Activated B cell treated with CpG ODN at 0.5 μM for 24 hours (primary cell): ENCODE data around the gene ARPC4. TPM values are rescaled to one million over a fixed set of nuclear protein-coding genes. Genes with fewer than 3 reads are reported as not detected.
"Not testable (repeated sequence)": the region's sequence is repeated elsewhere in the genome, so short reads cannot be mapped to it uniquely, and the experiment has no call there.

Experiments
- ATAC-seq: fragments of 200-7000 bp; cut with Tn5 transposase; one replicate; pipeline ENCODE4 v1.10.0; 2021; ENCODE audit warnings: low read depth, mild to moderate bottlenecking, moderate library complexity
- CTCF ChIA-PET: fragments of 350-600 bp; sonication (Branson Sonifier 250); formaldehyde crosslinking; loops from one replicate; lab custom pipeline; 2021; ENCODE audit warnings: antibody characterized with exemption; lab: Charles Lee
- POLR2A ChIA-PET: fragments of 350-600 bp; sonication (Branson Sonifier 250); formaldehyde crosslinking; loops from one replicate; lab custom pipeline; 2021; ENCODE audit warnings: antibody characterized with exemption; lab: Charles Lee
- DNase-seq: peaks from one replicate; pipeline ENCODE4 v3.0.0; 2022
- H3K27ac Mint-ChIP-seq: one replicate; pipeline ENCODE4 v1.8.0; 2020; ENCODE audit warnings: mixed read lengths
- H3K27me3 Mint-ChIP-seq: one replicate; pipeline ENCODE4 v1.8.0; 2021; ENCODE audit warnings: mixed read lengths
- H3K36me3 Mint-ChIP-seq: one replicate; pipeline ENCODE4 v1.8.0; 2021; ENCODE audit warnings: low read depth, mixed read lengths
- H3K4me1 Mint-ChIP-seq: one replicate; pipeline ENCODE4 v1.8.0; 2021; ENCODE audit warnings: mixed read lengths
- H3K4me3 Mint-ChIP-seq: one replicate; pipeline ENCODE4 v1.8.0; 2020; ENCODE audit warnings: mild to moderate bottlenecking, mixed read lengths
- H3K9me3 Mint-ChIP-seq: one replicate; pipeline ENCODE4 v1.8.0; 2020; ENCODE audit warnings: mixed read lengths
- CTCF ChIP-seq: fragments of 200-600 bp; IDR thresholded peaks from one replicate; pipeline ENCODE4 v1.8.0; 2022; ENCODE audit warnings: antibody characterized with exemption, mild to moderate bottlenecking
- intact Hi-C: fragments of 100-400 bp; cut with micrococcal nuclease; formaldehyde crosslinking; loops from one replicate; pipeline ENCODE4 v1.15.1; 2024
- total RNA-seq: library from RNA; stranded (reverse); gene quantifications from 2 replicates; pipeline ENCODE4 v1.2.3, GENCODE V29; 2022

The ARPC4 gene
- total RNA-seq, 1 donor from 2014 or later, result 315 TPM

- CTCF ChIA-PET, result no interaction called here
- TF ChIP-seq CTCF, result no peak
- ATAC-seq, result no peak
- POLR2A ChIA-PET, result interaction anchor here (0.6 to 1.5 kb wide), 3 partner anchors 12 to 175 kb away, joined by 3 read pairs; partner anchors contain the start of gene BRPF1
- no peak overlapping the region for H3K27ac Mint-ChIP-seq
- H3K9me3 Mint-ChIP-seq, result no peaks in the 10 kb centered on the region
- DNase-seq, result no peak
- intact Hi-C loops, result loop anchor here (5.0 kb wide), 2 partner anchors 91 to 106 kb away; partner anchors contain the start of gene CRELD1
- H3K36me3 Mint-ChIP-seq, result peaks cover 52% of the 10 kb centered on the region
- no peaks in the 10 kb centered on the region for H3K27me3 Mint-ChIP-seq
- H3K4me1 Mint-ChIP-seq, result peaks cover 20% of the 10 kb centered on the region
- no peak overlapping the region for H3K4me3 Mint-ChIP-seq
Observed at GRCh38 chr3:9841015-9841414, 48.1 kb downstream of the ARPC4 start.

GRCh38 chr3:9843715-9844438 lies 51.0 kb downstream of the ARPC4 start, which contains the start of gene RPUSD3:
Gene RPUSD3, minus strand, starts transcription at chr3:9844008. Its CDS starts 18 bp downstream, at chr3:9843990.
- peak; percentile 95 for DNase-seq
- ATAC-seq, result peak; percentile 100
- peaks cover 39% of the 10 kb centered on the region for H3K36me3 Mint-ChIP-seq
- peaks cover 20% of the 10 kb centered on the region for H3K4me1 Mint-ChIP-seq
- H3K4me3 Mint-ChIP-seq, result peak within 1 kb of the TSS; percentile 98
- no peak for TF ChIP-seq CTCF
- H3K27ac Mint-ChIP-seq, result peak within 1 kb of the TSS; percentile 86
- no peaks in the 10 kb centered on the region for H3K9me3 Mint-ChIP-seq
- POLR2A ChIA-PET, result interaction anchor here (0.6 to 1.7 kb wide), 12 partner anchors 18 to 479 kb away, joined by 3 to 11 read pairs (median 5); partner anchors contain the start of genes ARPC4, CRELD1, GHRL and JAGN1
- no peaks in the 10 kb centered on the region for H3K27me3 Mint-ChIP-seq
- CTCF ChIA-PET, result interaction anchor here (0.7 kb wide), 1 partner anchor 348 kb away, joined by 3 read pairs; no protein-coding TSS in a partner anchor
- intact Hi-C loops, result loop anchor here (1.0 to 5.0 kb wide), 9 partner anchors 35 to 477 kb away; partner anchors contain the start of genes BRPF1, CRELD1, EMC3 and JAGN1

GRCh38 chr3:9846231-9846630 lies 53.3 kb downstream of the ARPC4 start:
- H3K27me3 Mint-ChIP-seq, result no peaks in the 10 kb centered on the region
- intact Hi-C loops, result no loop called here
- ATAC-seq (no peak), DNase-seq (no peak)
- CTCF ChIA-PET, result interaction anchor here (0.6 kb wide), 1 partner anchor 231 kb away, joined by 3 read pairs; no protein-coding TSS in a partner anchor
- peaks cover 17% of the 10 kb centered on the region for H3K36me3 Mint-ChIP-seq
- no peak overlapping the region for H3K27ac Mint-ChIP-seq
- no peak overlapping the region for H3K4me3 Mint-ChIP-seq
- TF ChIP-seq CTCF, result no peak
- peaks cover 20% of the 10 kb centered on the region for H3K4me1 Mint-ChIP-seq
- no peaks in the 10 kb centered on the region for H3K9me3 Mint-ChIP-seq
- POLR2A ChIA-PET, result interaction anchor here (0.7 kb wide), 1 partner anchor 1137 kb away, joined by 4 read pairs; no protein-coding TSS in a partner anchor

GRCh38 chr3:9846931-9847488 lies 54.1 kb downstream of the ARPC4 start:
- Mint-ChIP-seq H3K27me3 (peaks cover 4% of the 10 kb centered on the region), H3K4me3 (no peak overlapping the region), H3K4me1 (peaks cover 16% of the 10 kb centered on the region), H3K36me3 (peaks cover 10% of the 10 kb centered on the region), H3K9me3 (no peaks in the 10 kb centered on the region), H3K27ac (no peak overlapping the region)
- no peak for DNase-seq
- POLR2A ChIA-PET, result no interaction called here
- CTCF ChIA-PET, result interaction anchor here (0.6 kb wide), 1 partner anchor 230 kb away, joined by 3 read pairs; no protein-coding TSS in a partner anchor
- TF ChIP-seq CTCF, result no peak
- ATAC-seq, result no peak
- intact Hi-C loops, result no loop called here

- POLR2A ChIA-PET, H3K36me3 Mint-ChIP-seq, H3K27me3 Mint-ChIP-seq, H3K9me3 Mint-ChIP-seq, ATAC-seq, H3K27ac Mint-ChIP-seq, DNase-seq, H3K4me3 Mint-ChIP-seq: not testable (repeated sequence)
- intact Hi-C loops, result loop anchor here (2.0 kb wide), 1 partner anchor 891 kb away; no protein-coding TSS in a partner anchor
- CTCF ChIA-PET, result interaction anchor here (0.7 kb wide), 1 partner anchor 46 kb away, joined by 3 read pairs; no protein-coding TSS in a partner anchor
- peaks cover 10% of the 10 kb centered on the region for H3K4me1 Mint-ChIP-seq
Observed at GRCh38 chr3:9847870-9848269, 55.0 kb downstream of the ARPC4 start.

- H3K4me1 Mint-ChIP-seq, H3K4me3 Mint-ChIP-seq, DNase-seq, H3K9me3 Mint-ChIP-seq, POLR2A ChIA-PET, ATAC-seq, H3K36me3 Mint-ChIP-seq, H3K27ac Mint-ChIP-seq: not testable (repeated sequence)
- H3K27me3 Mint-ChIP-seq, result peaks cover 10% of the 10 kb centered on the region
- CTCF ChIA-PET, result interaction anchor here (0.6 to 1.4 kb wide), 3 partner anchors 33 to 82 kb away, joined by 3 to 4 read pairs (median 3); no protein-coding TSS in a partner anchor
- intact Hi-C loops, result loop anchor here (2.0 kb wide), 1 partner anchor 890 kb away; no protein-coding TSS in a partner anchor
Observed at GRCh38 chr3:9848860-9849259, 56.0 kb downstream of the ARPC4 start.

GRCh38 chr3:9851383-9851782 lies 58.5 kb downstream of the ARPC4 start:
- intact Hi-C loops, H3K36me3 Mint-ChIP-seq, DNase-seq, H3K4me3 Mint-ChIP-seq, H3K27ac Mint-ChIP-seq, H3K9me3 Mint-ChIP-seq, CTCF ChIA-PET, ATAC-seq, H3K4me1 Mint-ChIP-seq, POLR2A ChIA-PET: not testable (repeated sequence)
- H3K27me3 Mint-ChIP-seq, result peaks cover 10% of the 10 kb centered on the region

- DNase-seq, intact Hi-C loops, H3K27ac Mint-ChIP-seq, POLR2A ChIA-PET, ATAC-seq, H3K4me3 Mint-ChIP-seq, H3K36me3 Mint-ChIP-seq, H3K9me3 Mint-ChIP-seq, H3K4me1 Mint-ChIP-seq, CTCF ChIA-PET: not testable (repeated sequence)
- H3K27me3 Mint-ChIP-seq, result peaks cover 10% of the 10 kb centered on the region
Observed at GRCh38 chr3:9851926-9852325, 59.0 kb downstream of the ARPC4 start.
